Epithelial cell of proximal tubule (primary cell): ENCODE data around the gene IFI27L2. TPM values are rescaled to one million over a fixed set of nuclear protein-coding genes. Genes with fewer than 3 reads are reported as not detected.

Source experiments
- DNase-seq: peaks from one replicate; pipeline ENCODE4 v3.0.0-alpha.2; 2011; ENCODE audit warnings: low read depth
- H3K4me3 ChIP-seq: 2 replicates; pipeline ENCODE4 v1.5.1; 2011; ENCODE audit warnings: low read depth, mild to moderate bottlenecking, low read length
- CTCF ChIP-seq: conservative IDR thresholded peaks from 2 replicates; pipeline ENCODE4 v1.5.1; 2012; ENCODE audit warnings: low read depth, mild to moderate bottlenecking, low read length
- total RNA-seq: library from RNA; depleted of rRNA; stranded (reverse); fragments of >200 nt; gene quantifications from 2 replicates; pipeline ENCODE4 v1.2.3, GENCODE V29; 2015

IFI27L2 gene
- total RNA-seq, 1 donor from 2014 or later: 139 TPM

- no peak for DNase-seq
- H3K4me3 ChIP-seq: no peak overlapping the region
- no peak for TF ChIP-seq CTCF
Measured at GRCh38 chr14:94119071-94119470, 10.3 kb downstream of the IFI27L2 start.

- DNase-seq: no peak
- H3K4me3 ChIP-seq: no peak overlapping the region
- no peak for TF ChIP-seq CTCF
Measured at GRCh38 chr14:94117856-94118255, 11.5 kb downstream of the IFI27L2 start.

GRCh38 chr14:94116701-94117100 is 12.7 kb downstream of the IFI27L2 start:
- no peak for TF ChIP-seq CTCF
- no peak overlapping the region for H3K4me3 ChIP-seq
- DNase-seq: no peak

GRCh38 chr14:94115631-94116030 is 13.8 kb downstream of the IFI27L2 start:
- no peak for DNase-seq
- H3K4me3 ChIP-seq: no peak overlapping the region
- TF ChIP-seq CTCF: no peak

- no peak for TF ChIP-seq CTCF
- H3K4me3 ChIP-seq: no peak overlapping the region
- DNase-seq: no peak
Measured at GRCh38 chr14:94115058-94115591, 14.3 kb downstream of the IFI27L2 start.

- no peak overlapping the region for H3K4me3 ChIP-seq
- DNase-seq: no peak
- TF ChIP-seq CTCF: no peak
Measured at GRCh38 chr14:94114589-94115057, 14.8 kb downstream of the IFI27L2 start.

GRCh38 chr14:94113908-94114588 is 15.4 kb downstream of the IFI27L2 start:
- DNase-seq: no peak
- no peak for TF ChIP-seq CTCF
- no peak overlapping the region for H3K4me3 ChIP-seq
